ENCODE measurements around the gene COL27A1. TPM values are rescaled to one million over a fixed set of nuclear protein-coding genes. Genes with fewer than 3 reads are reported as not detected.
"Not testable (repeated sequence)": the region's sequence is repeated elsewhere in the genome, so short reads cannot be mapped to it uniquely, and the experiment has no call there.

Gene COL27A1
- polyA plus RNA-seq, 4 donors, result 31.8 to 52.3 (median 39.3) TPM

- no peak for DNase-seq (ENCODE audit: low read depth in 4 of 4, low spot score in 3 of 4)
These were observed 157.2 kb downstream of the COL27A1 start for GRCh38 chr9:114312513-114312875.

DNA sequence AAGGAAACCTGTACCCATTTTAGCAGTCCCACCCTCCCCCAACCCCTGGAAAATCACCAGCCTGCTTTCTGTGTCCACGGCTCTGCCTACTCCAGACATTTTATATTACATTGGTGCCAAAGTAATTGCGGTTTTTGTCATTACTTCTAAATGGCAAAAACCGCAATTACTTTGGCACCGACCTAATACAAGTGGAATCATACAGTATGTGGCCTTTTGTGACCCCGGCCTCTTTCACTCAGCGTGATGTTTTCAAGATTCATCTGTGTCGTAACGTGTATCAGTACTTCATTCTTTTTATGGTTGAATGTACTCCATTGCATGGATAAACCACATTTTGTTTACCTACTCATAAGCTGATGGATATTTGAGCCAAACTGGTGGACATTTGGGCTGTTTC lies 157.8 kb downstream of the COL27A1 start:
- DNase-seq (ENCODE audit: low read depth in 4 of 4, low spot score in 3 of 4), result no peak

GRCh38 chr9:114314256-114314867 lies 159.0 kb downstream of the COL27A1 start:
- DNase-seq (ENCODE audit: low read depth in 4 of 4, low spot score in 3 of 4), result no peak

- no peak for DNase-seq (ENCODE audit: low read depth in 4 of 4, low spot score in 3 of 4)
These were observed 159.8 kb downstream of the COL27A1 start for GRCh38 chr9:114314881-114315722.

DNA sequence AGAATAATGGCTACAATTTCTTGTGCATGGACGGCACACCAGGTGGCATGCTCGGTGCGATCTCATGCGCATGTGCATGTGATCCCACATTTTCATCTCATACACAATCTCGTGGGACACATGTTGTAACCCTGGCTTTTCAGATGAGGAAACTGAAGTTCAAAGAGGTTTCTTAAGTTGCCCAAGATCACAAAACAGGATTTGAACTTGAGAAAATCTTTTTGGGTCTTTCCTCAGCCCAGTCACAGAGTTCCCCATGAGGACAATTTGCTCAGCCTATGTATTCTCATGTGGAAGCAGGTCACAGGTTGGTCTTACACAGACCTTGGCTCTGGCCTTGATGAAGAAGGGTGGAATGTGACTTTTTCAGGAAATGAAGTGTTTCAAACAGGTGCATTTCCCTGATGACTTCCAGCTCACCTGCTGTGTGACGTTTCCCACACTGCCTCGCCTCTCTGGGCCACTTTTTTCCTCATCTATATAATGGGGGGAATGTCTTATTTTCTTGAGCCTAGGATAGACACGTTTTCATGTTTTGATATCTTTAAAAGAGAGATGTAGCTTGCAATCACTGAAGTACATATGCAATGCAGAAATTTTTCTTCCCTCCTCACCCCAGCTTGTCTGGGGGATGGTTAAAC lies 160.5 kb downstream of the COL27A1 start:
- no peak for DNase-seq (ENCODE audit: low read depth in 4 of 4, low spot score in 3 of 4)

- DNase-seq (ENCODE audit: low read depth in 4 of 4, low spot score in 3 of 4), result no peak
These were observed 161.4 kb downstream of the COL27A1 start for GRCh38 chr9:114316605-114317230.

GRCh38 chr9:114317665-114318357 lies 162.5 kb downstream of the COL27A1 start:
- DNase-seq (ENCODE audit: low read depth in 4 of 4, low spot score in 3 of 4), result no peak

- DNase-seq (ENCODE audit: low read depth in 4 of 4, low spot score in 3 of 4), result no peak
These were observed 163.1 kb downstream of the COL27A1 start for GRCh38 chr9:114318416-114318815.

DNA sequence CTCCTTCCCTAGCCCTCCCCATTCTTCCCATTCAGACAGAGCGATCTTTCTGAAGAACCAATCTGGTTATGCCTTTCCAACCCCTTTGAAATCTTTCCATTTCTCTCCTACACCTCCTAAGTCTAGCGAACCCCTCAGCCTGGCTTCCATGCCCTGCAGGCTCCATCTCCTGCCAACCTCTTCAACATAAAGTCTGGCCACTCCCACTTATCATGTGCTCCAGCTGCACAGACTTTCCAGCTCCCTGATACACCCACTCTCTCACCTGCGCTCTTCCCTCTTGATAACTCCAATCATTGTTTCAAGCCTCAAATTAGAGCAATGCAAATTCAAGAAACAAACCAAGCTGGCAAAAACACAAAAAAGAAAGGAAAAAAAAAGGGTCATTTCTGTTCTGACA lies 163.8 kb downstream of the COL27A1 start:
- DNase-seq (ENCODE audit: low read depth in 4 of 4, low spot score in 3 of 4), result no peak

- DNase-seq (ENCODE audit: low read depth in 4 of 4, low spot score in 3 of 4), result not testable (repeated sequence)
These were observed 165.4 kb downstream of the COL27A1 start for GRCh38 chr9:114320710-114321109.

DNA sequence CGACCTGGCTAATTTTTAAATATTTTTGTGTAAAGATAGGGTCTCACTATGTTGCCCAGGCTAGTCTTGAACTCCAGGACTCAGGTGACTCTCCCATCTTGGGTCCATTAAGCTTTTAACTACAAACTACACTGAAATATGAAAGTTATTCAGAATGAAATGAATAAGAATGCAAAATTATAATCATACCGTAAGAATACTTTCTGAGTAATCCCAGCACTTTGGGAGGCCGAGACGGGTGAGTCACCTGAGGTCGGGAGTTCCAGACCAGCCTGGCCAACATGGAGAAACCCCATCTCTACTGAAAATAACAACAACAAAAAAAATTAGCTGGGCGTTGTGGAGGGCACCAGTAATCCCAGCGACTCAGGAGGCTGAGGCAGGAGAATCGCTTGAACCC lies 166.4 kb downstream of the COL27A1 start:
- DNase-seq (ENCODE audit: low read depth in 4 of 4, low spot score in 3 of 4), result no peak

GRCh38 chr9:114322160-114322818 lies 167.0 kb downstream of the COL27A1 start:
- not testable (repeated sequence) for DNase-seq (ENCODE audit: low read depth in 4 of 4, low spot score in 3 of 4)

GRCh38 chr9:114322831-114323531 lies 167.6 kb downstream of the COL27A1 start, which contains the start of gene ORM1:
ORM1 (plus strand) TSS chr9:114323098; CDS start chr9:114323134, 36 bp downstream.
- DNase-seq (ENCODE audit: low read depth in 4 of 4, low spot score in 3 of 4), result not testable (repeated sequence)

GRCh38 chr9:114323849-114324248 lies 168.5 kb downstream of the COL27A1 start:
- DNase-seq (ENCODE audit: low read depth in 4 of 4, low spot score in 3 of 4), result not testable (repeated sequence)

- DNase-seq (ENCODE audit: low read depth in 4 of 4, low spot score in 3 of 4), result no peak
These were observed 169.2 kb downstream of the COL27A1 start for GRCh38 chr9:114324492-114324891.

DNA sequence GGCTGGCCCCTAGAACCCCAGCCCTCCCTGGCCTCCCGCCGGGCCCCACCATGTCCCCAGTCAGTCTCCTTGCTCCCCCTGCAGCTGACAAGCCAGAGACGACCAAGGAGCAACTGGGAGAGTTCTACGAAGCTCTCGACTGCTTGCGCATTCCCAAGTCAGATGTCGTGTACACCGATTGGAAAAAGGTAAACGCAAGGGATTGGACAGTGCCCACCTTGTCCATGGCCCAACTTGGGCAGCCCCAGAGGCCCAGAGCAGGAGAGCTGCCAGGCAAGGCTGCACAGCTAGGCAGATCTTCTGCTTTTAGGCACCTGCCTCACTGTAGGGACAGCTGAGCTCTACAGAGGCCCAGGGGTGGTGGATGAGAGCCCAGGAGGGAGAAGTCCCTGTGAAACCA lies 169.6 kb downstream of the COL27A1 start:
- not testable (repeated sequence) for DNase-seq (ENCODE audit: low read depth in 4 of 4, low spot score in 3 of 4)

GRCh38 chr9:114325684-114326254 lies 170.4 kb downstream of the COL27A1 start:
- DNase-seq (ENCODE audit: low read depth in 4 of 4, low spot score in 3 of 4), result not testable (repeated sequence)

- no peak for DNase-seq (ENCODE audit: low read depth in 4 of 4, low spot score in 3 of 4)
These were observed 172.4 kb downstream of the COL27A1 start for GRCh38 chr9:114327749-114328148.

DNA sequence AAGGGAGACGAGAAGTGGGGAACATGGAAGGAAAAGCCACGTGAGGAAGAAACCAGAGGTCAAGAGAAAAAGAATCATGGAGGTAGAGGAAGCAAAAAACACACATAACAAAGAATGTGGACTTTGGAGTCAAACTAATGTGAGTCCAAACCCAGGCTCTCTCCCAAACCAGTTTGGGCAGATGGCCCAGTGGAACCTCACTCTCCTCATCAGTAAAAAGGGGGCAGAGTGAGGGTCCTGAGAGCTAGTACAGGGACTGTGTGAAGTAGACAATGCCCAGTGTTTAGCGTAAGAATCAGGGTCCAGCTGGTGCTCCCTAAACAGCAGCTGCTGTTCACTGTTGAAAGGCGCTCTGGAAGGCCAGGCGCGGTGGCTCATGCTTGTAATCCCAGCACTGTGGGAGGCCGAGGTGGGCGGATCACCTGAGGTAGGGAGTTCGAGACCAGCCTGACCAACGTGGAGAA lies 173.1 kb downstream of the COL27A1 start:
- DNase-seq (ENCODE audit: low read depth in 4 of 4, low spot score in 3 of 4), result not testable (repeated sequence)
